Body of pancreas (tissue), 4 donors: ENCODE measurements around the gene PPFIA1.

Source experiments
- POLR2A ChIP-seq, 3 donors: fragments of 450-650 bp; IDR thresholded peaks; one replicate each; pipeline ENCODE4 v1.6.1; 2016; ENCODE audit warnings: antibody characterized with exemption in 3 of 3, mild to moderate bottlenecking in 2 of 3
- TF ChIP-seq, protein P1 (sequence below), 7 experiments: fragments of 450-650 bp in 4 of 7; fragments of 200-600 bp in 3 of 7; sonication (generic) in 3 of 7; IDR thresholded peaks; one replicate each; pipeline ENCODE4 v1.5.1; 2016 to 2019; ENCODE audit warnings: antibody characterized with exemption in 7 of 7

DNA sequence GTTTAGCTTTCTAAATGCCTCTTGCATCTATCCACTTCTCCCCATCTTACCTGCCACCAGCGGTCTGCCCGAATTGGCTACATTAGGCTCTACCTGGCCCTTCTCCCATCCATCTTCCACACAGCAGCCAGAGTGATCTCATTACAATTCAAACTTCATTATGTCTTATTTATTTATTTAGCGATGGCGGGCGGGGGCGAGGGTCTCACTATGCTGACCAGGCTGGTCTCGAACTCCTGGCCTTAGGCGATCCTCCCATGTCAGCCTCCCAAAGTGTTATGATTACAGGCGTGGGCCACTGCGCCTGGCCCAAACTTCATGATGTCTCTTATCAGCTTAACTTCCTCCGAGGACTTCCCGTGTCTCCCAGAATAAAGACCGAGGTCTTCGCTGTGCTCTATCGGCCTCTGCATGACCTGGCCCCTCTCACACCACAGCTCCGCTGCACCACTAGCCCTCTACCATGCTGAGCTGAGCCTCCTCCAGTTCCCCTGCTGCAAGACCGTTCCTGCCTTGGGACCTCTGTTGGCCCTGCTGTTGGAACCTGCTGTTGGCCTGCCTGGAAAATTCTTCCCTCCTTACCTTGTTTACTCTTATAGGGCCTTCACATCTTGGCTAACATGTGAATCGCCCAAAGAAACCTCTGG, 127.0 kb downstream of the PPFIA1 start:
- TF ChIP-seq POLR2A (IDR thresholded peaks at IDR 0.05): no peak
- TF ChIP-seq, protein P1, sequence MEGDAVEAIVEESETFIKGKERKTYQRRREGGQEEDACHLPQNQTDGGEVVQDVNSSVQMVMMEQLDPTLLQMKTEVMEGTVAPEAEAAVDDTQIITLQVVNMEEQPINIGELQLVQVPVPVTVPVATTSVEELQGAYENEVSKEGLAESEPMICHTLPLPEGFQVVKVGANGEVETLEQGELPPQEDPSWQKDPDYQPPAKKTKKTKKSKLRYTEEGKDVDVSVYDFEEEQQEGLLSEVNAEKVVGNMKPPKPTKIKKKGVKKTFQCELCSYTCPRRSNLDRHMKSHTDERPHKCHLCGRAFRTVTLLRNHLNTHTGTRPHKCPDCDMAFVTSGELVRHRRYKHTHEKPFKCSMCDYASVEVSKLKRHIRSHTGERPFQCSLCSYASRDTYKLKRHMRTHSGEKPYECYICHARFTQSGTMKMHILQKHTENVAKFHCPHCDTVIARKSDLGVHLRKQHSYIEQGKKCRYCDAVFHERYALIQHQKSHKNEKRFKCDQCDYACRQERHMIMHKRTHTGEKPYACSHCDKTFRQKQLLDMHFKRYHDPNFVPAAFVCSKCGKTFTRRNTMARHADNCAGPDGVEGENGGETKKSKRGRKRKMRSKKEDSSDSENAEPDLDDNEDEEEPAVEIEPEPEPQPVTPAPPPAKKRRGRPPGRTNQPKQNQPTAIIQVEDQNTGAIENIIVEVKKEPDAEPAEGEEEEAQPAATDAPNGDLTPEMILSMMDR (IDR thresholded peaks at IDR 0.05): no peak
